ENCODE data around the gene PSME1. TPM values are rescaled to one million over a fixed set of nuclear protein-coding genes. Genes with fewer than 3 reads are reported as not detected.

Gene PSME1
- total and polyA plus RNA-seq, 7 donors = 49.2 to 122 (median 92.6) TPM

- Histone ChIP-seq H3K27me3 (ENCODE audit: insufficient read depth in 3 of 3, low read length in 2 of 3) (no peaks in the 10 kb centered on the region), H3K4me3 (no peak overlapping the region), H3K4me1 (peaks cover 6% of the 10 kb centered on the region), H3K36me3 (ENCODE audit: insufficient read depth in 1 of 2, low read depth in 1 of 2) (no peaks in the 10 kb centered on the region), H3K27ac (no peak overlapping the region), H3K9me3 (no peaks in the 10 kb centered on the region)
- intact Hi-C loops (cut with DNase I) = loop anchor here in 1 of 2 donors (5.0 to 10.0 kb wide), 2 partner anchors 80 to 117 kb away; no protein-coding TSS in a partner anchor
- no peak for DNase-seq
- no peak for TF ChIP-seq CTCF (IDR thresholded peaks at IDR 0.05)
- ATAC-seq = no peak
Measured at GRCh38 chr14:24092110-24092504, 43.9 kb upstream of the PSME1 start.

GRCh38 chr14:24092505-24093206, 43.3 kb upstream of the PSME1 start:
- ATAC-seq (no peak), DNase-seq (no peak)
- Histone ChIP-seq H3K4me1 (peaks cover 6% of the 10 kb centered on the region), H3K36me3 (ENCODE audit: insufficient read depth in 1 of 2, low read depth in 1 of 2) (no peaks in the 10 kb centered on the region), H3K27me3 (ENCODE audit: insufficient read depth in 3 of 3, low read length in 2 of 3) (no peaks in the 10 kb centered on the region), H3K27ac (no peak overlapping the region), H3K9me3 (no peaks in the 10 kb centered on the region), H3K4me3 (no peak overlapping the region)
- TF ChIP-seq CTCF (IDR thresholded peaks at IDR 0.05) = no peak
- intact Hi-C loops (cut with DNase I) = loop anchor here in 1 of 2 donors (5.0 to 10.0 kb wide), 2 partner anchors 80 to 118 kb away; no protein-coding TSS in a partner anchor
- 83 to 92% (median 86%) methylated on average over 4 of the region's 4 CpGs for WGBS, 3 donors

GRCh38 chr14:24093207-24093900, 42.6 kb upstream of the PSME1 start:
- H3K4me1 ChIP-seq = peaks cover 6% of the 10 kb centered on the region
- no peak for TF ChIP-seq CTCF (IDR thresholded peaks at IDR 0.05)
- WGBS, 3 donors = 82 to 86% (median 84%) methylated on average over 19 of the region's 19 CpGs
- peak overlapping the region; percentile 80 for H3K4me3 ChIP-seq
- no peaks in the 10 kb centered on the region for H3K9me3 ChIP-seq
- no peak for DNase-seq
- H3K27ac ChIP-seq = peak overlapping the region; percentile 75
- intact Hi-C loops (cut with DNase I) = loop anchor here in 1 of 2 donors (5.0 to 10.0 kb wide), 2 partner anchors 81 to 119 kb away; no protein-coding TSS in a partner anchor
- no peaks in the 10 kb centered on the region for H3K36me3 ChIP-seq (ENCODE audit: insufficient read depth in 1 of 2, low read depth in 1 of 2)
- ATAC-seq = no peak
- no peaks in the 10 kb centered on the region for H3K27me3 ChIP-seq (ENCODE audit: insufficient read depth in 3 of 3, low read length in 2 of 3)

- peak within 1 kb of the TSS; percentile 75 for H3K27ac ChIP-seq
- no peaks in the 10 kb centered on the region for H3K36me3 ChIP-seq (ENCODE audit: insufficient read depth in 1 of 2, low read depth in 1 of 2)
- ATAC-seq (peak; percentile 87 to 92 (median 88)), DNase-seq (peak; percentile 94 to 96)
- H3K4me3 ChIP-seq = peak within 1 kb of the TSS; percentile 80
- H3K4me1 ChIP-seq = peaks cover 6% of the 10 kb centered on the region
- H3K9me3 ChIP-seq = no peaks in the 10 kb centered on the region
- intact Hi-C loops (cut with DNase I) = loop anchor here (2.0 to 10.0 kb wide), 3 partner anchors 15 to 119 kb away; no protein-coding TSS in a partner anchor
- no peak for TF ChIP-seq CTCF (IDR thresholded peaks at IDR 0.05)
- H3K27me3 ChIP-seq (ENCODE audit: insufficient read depth in 3 of 3, low read length in 2 of 3) = no peaks in the 10 kb centered on the region
- WGBS, 3 donors = 1 to 4% (median 1%) methylated on average over 48 to 68 of the region's 68 CpGs
Measured at GRCh38 chr14:24093901-24094840, 41.8 kb upstream of the PSME1 start, which contains the start of gene PCK2. Gene PCK2, plus strand, starts transcription at chr14:24094311. Its CDS starts 95 bp downstream, at chr14:24094406.

All from psoas muscle (tissue), 8 donors.